ENCODE results near the gene LCT. TPM values are rescaled to one million over a fixed set of nuclear protein-coding genes. Genes with fewer than 3 reads are reported as not detected.

The LCT gene
- polyA plus RNA-seq, 4 donors = 37.0 to 332 (median 73.6) TPM

GRCh38 chr2:135741395-135742324 is 95.3 kb downstream of the LCT start, which contains the start of gene UBXN4:
Gene UBXN4 (plus strand): TSS chr2:135741855. CDS start chr2:135741930, 75 bp downstream.
- Histone ChIP-seq H3K9me3 (ENCODE audit: control insufficient read depth in 2 of 2, insufficient read depth in 1 of 2, low read depth in 1 of 2, low read length in 1 of 2) (no peaks in the 10 kb centered on the region), H3K4me1 (ENCODE audit: control insufficient read depth in 3 of 3, insufficient read depth in 2 of 3, low read depth in 1 of 3, low read length in 2 of 3) (peaks cover 0 to 5% (median 2%) of the 10 kb centered on the region in 3 donors), H3K27ac (ENCODE audit: low read depth in 1 of 3, low read length in 2 of 3) (peak within 1 kb of the TSS; percentile 93 to 100 (median 99)), H3K27me3 (ENCODE audit: control insufficient read depth in 3 of 3, insufficient read depth in 3 of 3, low read length in 3 of 3) (no peaks in the 10 kb centered on the region), H3K4me3 (ENCODE audit: low read depth in 1 of 3, low read length in 3 of 3) (peak within 1 kb of the TSS; percentile 70 to 92 (median 87)), H3K36me3 (ENCODE audit: control insufficient read depth in 3 of 3, insufficient read depth in 2 of 3, low read depth in 1 of 3, low read length in 3 of 3) (peaks cover 0 to 6% (median 1%) of the 10 kb centered on the region in 3 donors)
- peak; percentile 99 for DNase-seq
- WGBS, 3 donors = 1% methylated on average over 54 to 93 of the region's 93 CpGs
- no peak for FAIRE-seq

DNA sequence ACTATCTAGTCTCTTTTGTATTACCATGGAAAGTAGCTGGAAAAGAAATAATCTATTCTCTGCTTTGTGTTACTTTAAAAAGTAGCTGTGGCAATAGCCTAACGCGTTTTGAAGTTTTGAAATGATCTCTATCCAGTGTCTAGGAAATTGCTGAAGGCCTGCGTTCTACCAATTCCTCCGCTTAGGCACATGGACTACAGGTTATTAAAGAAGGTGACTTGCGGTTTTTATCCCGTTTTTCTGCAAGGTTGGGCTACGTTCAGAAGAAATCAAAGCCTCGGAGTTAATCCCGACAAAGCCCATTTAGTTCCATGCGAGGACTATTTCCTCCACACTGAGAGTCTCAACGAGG is 96.0 kb downstream of the LCT start:
- Histone ChIP-seq H3K27ac (ENCODE audit: low read depth in 1 of 3, low read length in 2 of 3) (peak overlapping the region in 2 of 3 donors; percentile 7 to 40), H3K4me1 (ENCODE audit: control insufficient read depth in 3 of 3, insufficient read depth in 2 of 3, low read depth in 1 of 3, low read length in 2 of 3) (peaks cover 0 to 5% (median 2%) of the 10 kb centered on the region in 3 donors), H3K4me3 (ENCODE audit: low read depth in 1 of 3, low read length in 3 of 3) (no peak overlapping the region), H3K36me3 (ENCODE audit: control insufficient read depth in 3 of 3, insufficient read depth in 2 of 3, low read depth in 1 of 3, low read length in 3 of 3) (peaks cover 0 to 6% (median 1%) of the 10 kb centered on the region in 3 donors), H3K27me3 (ENCODE audit: control insufficient read depth in 3 of 3, insufficient read depth in 3 of 3, low read length in 3 of 3) (no peaks in the 10 kb centered on the region), H3K9me3 (ENCODE audit: control insufficient read depth in 2 of 2, insufficient read depth in 1 of 2, low read depth in 1 of 2, low read length in 1 of 2) (no peaks in the 10 kb centered on the region)
- no peak for DNase-seq
- 79 to 87% (median 81%) methylated on average over 11 of the region's 11 CpGs for WGBS, 3 donors
- FAIRE-seq = no peak

- WGBS, 3 donors = 97 to 98% (median 97%) methylated on average over 3 of the region's 3 CpGs
These were observed 96.8 kb downstream of the LCT start for GRCh38 chr2:135740206-135740605.

More at GRCh38 chr2:135740206-135740605, 96.8 kb downstream of the LCT start:
- no peak for FAIRE-seq
- no peaks in the 10 kb centered on the region for H3K9me3 ChIP-seq (ENCODE audit: control insufficient read depth in 2 of 2, insufficient read depth in 1 of 2, low read depth in 1 of 2, low read length in 1 of 2)
- no peaks in the 10 kb centered on the region for H3K27me3 ChIP-seq (ENCODE audit: control insufficient read depth in 3 of 3, insufficient read depth in 3 of 3, low read length in 3 of 3)
- no peak for DNase-seq
- H3K27ac ChIP-seq (ENCODE audit: low read depth in 1 of 3, low read length in 2 of 3) = no peak overlapping the region
- peaks cover 0 to 2% (median 1%) of the 10 kb centered on the region in 3 donors for H3K36me3 ChIP-seq (ENCODE audit: control insufficient read depth in 3 of 3, insufficient read depth in 2 of 3, low read depth in 1 of 3, low read length in 3 of 3)
- peaks cover 0 to 5% (median 2%) of the 10 kb centered on the region in 3 donors for H3K4me1 ChIP-seq (ENCODE audit: control insufficient read depth in 3 of 3, insufficient read depth in 2 of 3, low read depth in 1 of 3, low read length in 2 of 3)
- no peak overlapping the region for H3K4me3 ChIP-seq (ENCODE audit: low read depth in 1 of 3, low read length in 3 of 3)

Other genes with a start within 250 kb of the LCT start
- gene UBXN4, start 95.3 kb downstream of the LCT start, polyA plus RNA-seq = 100 to 1,000 TPM in 1 of 4 donors, 10 to 100 TPM in 3; 40.0 to 129 (median 54.7) TPM
- gene MCM6, start 39.3 kb upstream of the LCT start, polyA plus RNA-seq = 10 to 100 TPM in 3 of 4 donors, 1 to 10 TPM in 1; 9.5 to 54.2 (median 24.0) TPM
- gene DARS1, start 148.4 kb upstream of the LCT start, polyA plus RNA-seq = 10 to 100 TPM; 27.8 to 72.8 (median 33.1) TPM